Stimulated activated CD4-positive, alpha-beta T cell treated with anti-CD3 and anti-CD28 coated beads, Interleukin-1b, Interleukin-23, amount 100 ng/mL, for 24 hours (primary cell): ENCODE results near the gene OR10A6.

Experiments used
- DNase-seq, 4 experiments: peaks; one replicate each; pipeline ENCODE4 v3.0.0-alpha.2; 2020; ENCODE audit warnings: low read depth in 4 of 4, low spot score in 1 of 4

The OR10A6 gene

GRCh38 chr11:7931168-7931567, at the start of gene OR10A6:
TSS of gene OR10A6 (minus strand) at chr11:7931268. CDS start at chr11:7928662, 2,606 bp downstream.
- no peak for DNase-seq

DNA sequence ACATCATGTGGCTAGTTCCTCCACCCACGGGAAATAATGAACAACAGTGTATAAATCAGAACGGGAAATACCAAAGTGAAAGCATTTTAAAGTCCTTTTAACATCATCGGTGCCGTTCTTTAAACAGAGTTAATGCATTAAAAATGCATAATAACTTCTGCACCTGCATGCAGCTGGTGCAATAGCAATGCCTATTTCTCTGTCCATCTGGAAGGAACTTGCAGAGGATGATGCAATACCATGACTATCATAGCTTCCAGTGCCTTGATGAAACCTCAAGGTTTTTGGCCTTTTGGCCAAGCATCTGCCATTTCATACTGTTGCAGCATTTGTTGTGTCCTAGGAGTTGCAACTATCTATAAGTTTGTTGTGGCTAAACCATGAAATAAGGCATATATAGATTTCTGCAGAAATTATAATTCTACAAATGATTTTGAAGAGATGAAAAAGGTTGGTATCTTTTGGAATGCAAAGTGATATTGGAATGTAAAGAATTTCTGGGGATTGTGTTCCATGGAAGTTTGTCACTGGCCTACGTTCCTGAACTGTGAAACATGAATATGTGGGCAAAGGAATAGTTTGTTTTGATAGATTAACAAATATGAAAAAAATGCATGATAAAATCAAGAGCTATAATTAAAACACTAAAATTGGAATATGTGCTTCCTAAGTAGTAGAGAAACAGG, 46.3 kb upstream of the OR10A6 start:
- DNase-seq = no peak

DNA sequence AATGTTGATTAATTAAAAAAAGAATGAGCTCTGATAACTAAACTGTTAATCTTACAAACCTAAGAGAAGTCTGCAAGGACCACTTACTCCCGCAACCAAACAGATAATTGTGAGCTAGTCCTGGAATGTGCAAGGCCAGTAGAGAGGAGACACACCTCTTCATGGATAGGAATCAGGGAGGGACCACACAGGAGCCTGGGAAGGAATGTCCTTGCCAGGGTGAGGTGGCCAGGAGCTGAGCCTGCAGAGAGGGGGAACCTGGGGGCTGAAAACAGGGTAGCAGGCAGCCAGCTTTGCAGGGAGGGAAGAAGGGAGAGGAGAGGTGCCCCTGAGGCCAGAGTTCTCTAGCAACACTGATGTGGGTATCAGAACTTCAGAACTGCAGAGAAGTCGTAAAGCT, 43.6 kb upstream of the OR10A6 start:
- DNase-seq = no peak

GRCh38 chr11:7973011-7973410, 41.9 kb upstream of the OR10A6 start:
- no peak for DNase-seq

GRCh38 chr11:7971846-7972245, 40.8 kb upstream of the OR10A6 start:
- no peak for DNase-seq

DNA sequence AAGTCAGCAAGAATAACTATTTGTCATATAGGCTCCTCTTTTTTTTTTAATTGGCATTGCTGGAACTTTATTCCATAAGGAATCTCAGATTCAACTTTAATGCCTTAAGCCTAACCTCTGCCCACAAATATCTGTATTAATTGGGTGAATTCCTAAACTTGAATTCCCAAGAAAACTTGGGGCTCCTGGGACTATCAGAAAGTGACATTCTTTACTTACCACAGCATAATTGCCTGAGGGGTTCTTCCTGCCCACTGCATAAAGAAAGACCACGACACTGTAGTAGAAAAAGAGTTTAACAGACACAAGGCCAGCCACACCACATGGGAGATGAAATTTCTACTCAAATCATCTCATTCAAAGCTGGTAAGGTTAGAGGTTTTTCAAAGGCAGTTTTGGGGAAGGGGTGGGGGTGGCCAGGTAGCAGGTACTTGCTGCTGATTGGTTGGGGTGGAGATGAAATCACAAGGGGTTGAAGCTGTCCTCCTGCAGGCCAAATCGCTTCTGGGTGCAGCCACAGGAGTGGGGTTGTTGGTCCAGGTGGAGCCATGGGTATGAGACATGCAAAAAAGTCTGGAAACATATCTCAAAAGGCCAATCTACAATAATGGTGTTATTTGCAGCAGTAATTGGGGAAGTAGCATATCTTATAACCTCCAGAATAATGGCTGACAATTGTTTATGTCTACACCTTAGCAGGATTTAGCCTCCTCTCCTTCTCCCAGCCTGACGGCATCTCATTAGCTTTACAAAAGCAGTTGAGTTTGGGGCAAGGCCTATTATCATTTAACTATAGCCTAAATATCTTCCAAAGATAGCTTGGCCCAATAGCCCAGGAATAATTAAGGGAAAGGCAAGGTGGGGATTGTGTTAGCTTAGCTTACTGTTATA, 38.9 kb upstream of the OR10A6 start:
- DNase-seq = no peak

DNA sequence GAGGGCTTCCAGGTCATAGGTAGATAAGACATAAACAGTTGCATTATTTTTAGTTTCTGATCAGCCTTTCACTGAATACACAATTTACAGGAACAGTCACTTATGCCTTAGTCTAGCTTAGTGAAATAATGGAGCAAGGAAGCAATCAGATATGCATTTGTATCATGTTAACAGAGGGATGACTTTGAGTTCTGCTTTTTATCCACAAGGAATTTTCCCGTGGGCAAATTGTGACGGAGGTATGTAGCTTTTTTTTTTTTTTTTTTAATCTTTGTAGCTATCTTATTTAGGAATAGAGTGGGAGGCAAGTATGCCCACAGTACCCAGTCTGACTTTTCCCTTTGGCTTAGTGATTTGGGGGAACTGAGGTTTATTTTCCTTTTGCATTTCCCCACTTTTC, 37.6 kb upstream of the OR10A6 start:
- no peak for DNase-seq

GRCh38 chr11:7967826-7968225, 36.8 kb upstream of the OR10A6 start:
- no peak for DNase-seq

- DNase-seq = no peak
Measured at GRCh38 chr11:7967097-7967496, 36.0 kb upstream of the OR10A6 start.

- DNase-seq = no peak
Measured at GRCh38 chr11:7965386-7965785, 34.3 kb upstream of the OR10A6 start, which contains the start of gene NLRP10. TSS of gene NLRP10 (minus strand) at chr11:7965447. CDS start at chr11:7963495, 1,952 bp downstream.

DNA sequence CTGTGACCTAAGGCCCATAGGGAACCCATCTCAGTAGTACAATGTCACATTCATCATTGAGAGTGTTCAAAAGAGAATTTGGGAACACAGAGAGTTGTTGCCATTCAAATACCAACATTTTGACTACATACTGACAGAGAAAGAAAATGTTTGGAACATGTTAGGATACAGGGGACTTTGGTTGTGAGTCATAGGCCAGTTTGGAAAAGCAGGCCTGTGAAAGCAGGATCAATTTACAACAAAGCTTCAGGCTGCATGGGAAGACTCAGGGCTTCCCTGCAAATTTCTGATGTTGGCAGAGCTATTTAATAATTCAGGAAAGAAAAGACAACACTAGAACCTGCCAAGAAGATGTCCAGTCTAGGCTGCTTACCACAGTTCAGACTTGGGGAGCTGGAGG, 33.8 kb upstream of the OR10A6 start:
- DNase-seq = no peak

- no peak for DNase-seq
Measured at GRCh38 chr11:7964261-7964660, 33.2 kb upstream of the OR10A6 start.

DNA sequence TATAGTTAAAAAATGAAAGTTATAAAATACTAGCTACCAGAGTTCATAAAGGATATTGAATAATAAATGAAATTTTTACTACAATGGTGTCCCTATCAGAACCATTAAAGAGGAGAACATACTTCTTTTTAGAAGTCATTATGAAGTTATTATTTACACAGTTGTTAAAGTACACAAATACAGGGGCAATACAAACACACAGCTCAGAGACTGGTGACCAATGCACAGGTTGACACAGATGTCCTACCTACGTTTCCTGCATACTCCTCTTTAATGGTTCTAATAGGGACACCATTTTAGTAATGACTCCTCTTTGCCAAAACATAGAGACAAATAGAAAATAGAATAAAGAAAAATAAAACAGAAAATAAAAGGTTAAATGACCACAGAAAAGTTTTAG, 24.1 kb upstream of the OR10A6 start:
- no peak for DNase-seq

DNA sequence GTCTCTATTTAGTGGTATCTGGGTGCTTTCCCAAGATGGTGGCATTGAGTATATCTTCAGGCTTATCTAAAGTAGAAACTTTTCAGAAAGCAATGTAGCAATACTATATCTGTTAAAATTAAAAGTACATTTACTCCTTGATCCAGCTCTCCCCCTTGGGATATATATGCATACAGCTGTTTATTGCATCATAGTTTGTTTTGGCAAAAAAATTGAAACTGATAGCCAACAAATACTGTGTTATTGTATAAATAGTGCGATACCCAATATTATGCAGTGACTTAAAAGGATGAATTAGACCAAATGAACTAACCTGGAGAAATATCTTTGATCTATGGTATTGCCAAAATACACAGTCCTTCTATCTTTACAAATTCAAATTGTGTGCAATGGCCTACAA, 18.9 kb upstream of the OR10A6 start:
- no peak for DNase-seq

GRCh38 chr11:7944123-7944522, 13.1 kb upstream of the OR10A6 start:
- no peak for DNase-seq

- no peak for DNase-seq
Measured at GRCh38 chr11:7941608-7942007, 10.5 kb upstream of the OR10A6 start, which contains the start of gene OR10A3. TSS of gene OR10A3 (minus strand) at chr11:7941708. CDS start at chr11:7939520, 2,188 bp downstream.

DNA sequence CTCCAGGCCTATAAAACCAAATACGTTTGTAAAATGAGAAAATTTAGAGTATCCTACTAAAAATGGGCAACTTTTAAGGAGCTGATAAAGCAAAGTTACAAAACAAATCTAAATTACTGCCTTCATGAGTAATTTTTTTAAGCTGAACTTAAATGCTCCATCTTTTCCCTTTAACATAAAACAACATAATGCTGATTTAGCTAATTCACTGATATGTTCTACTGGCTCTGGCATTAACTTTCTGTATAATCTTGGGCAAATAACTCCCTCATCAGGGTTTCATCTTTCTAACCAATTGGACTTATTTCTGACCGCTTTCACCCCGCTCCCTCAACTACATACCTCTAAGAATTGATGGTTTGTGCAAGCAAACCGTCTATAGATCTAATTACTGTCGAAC, 10.1 kb upstream of the OR10A6 start:
- no peak for DNase-seq

DNA sequence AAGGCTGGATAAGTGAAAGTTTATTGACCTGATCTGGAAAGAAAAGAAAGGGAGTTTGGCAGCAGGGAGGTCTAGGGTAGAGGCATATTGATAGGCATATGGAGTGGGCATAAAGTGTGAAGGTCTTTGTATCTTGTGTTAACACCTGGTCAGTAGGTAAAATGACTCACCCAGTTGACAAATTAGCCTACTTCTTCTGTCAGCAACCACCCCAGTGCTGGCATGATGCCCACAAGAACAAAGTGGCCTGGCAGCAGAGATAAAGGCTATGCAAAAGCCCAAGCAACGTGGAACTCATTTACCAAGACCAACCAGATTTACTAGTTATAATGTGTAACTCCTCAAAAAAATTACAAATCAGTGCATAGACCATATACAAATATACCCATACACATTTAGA, 5.5 kb upstream of the OR10A6 start:
- DNase-seq = no peak

- DNase-seq = no peak
Measured at GRCh38 chr11:7927635-7928034, 3.4 kb downstream of the OR10A6 start.

- DNase-seq = no peak
Measured at GRCh38 chr11:7924536-7924935, 6.5 kb downstream of the OR10A6 start.

- DNase-seq = no peak
Measured at GRCh38 chr11:7918141-7918540, 12.9 kb downstream of the OR10A6 start.

GRCh38 chr11:7911011-7911410, 20.1 kb downstream of the OR10A6 start:
- no peak for DNase-seq
